Measurements from ENCODE around the gene SPDYE3.
"Not testable (repeated sequence)": the region's sequence is repeated elsewhere in the genome, so short reads cannot be mapped to it uniquely, and the experiment has no call there.

Gene SPDYE3

GRCh38 chr7:100292162-100292561 lies 15.3 kb upstream of the SPDYE3 start:
- DNase-seq = not testable (repeated sequence)

GRCh38 chr7:100295269-100295668 lies 12.2 kb upstream of the SPDYE3 start:
- DNase-seq = peak in 1 of 2 experiments; percentile 20

- DNase-seq = not testable (repeated sequence)
Measured at GRCh38 chr7:100297852-100298631, 9.5 kb upstream of the SPDYE3 start.

- not testable (repeated sequence) for DNase-seq
Measured at GRCh38 chr7:100298632-100298895, 8.9 kb upstream of the SPDYE3 start.

GRCh38 chr7:100304526-100304925 lies 3.0 kb upstream of the SPDYE3 start:
- not testable (repeated sequence) for DNase-seq

GRCh38 chr7:100318329-100318728 lies 10.8 kb downstream of the SPDYE3 start:
- DNase-seq = not testable (repeated sequence)

- DNase-seq = not testable (repeated sequence)
Measured at GRCh38 chr7:100321648-100322047, 14.1 kb downstream of the SPDYE3 start.

GRCh38 chr7:100324194-100324593 lies 16.7 kb downstream of the SPDYE3 start:
- not testable (repeated sequence) for DNase-seq

GRCh38 chr7:100325671-100326070 lies 18.2 kb downstream of the SPDYE3 start:
- DNase-seq = not testable (repeated sequence)

GRCh38 chr7:100326914-100327313 lies 19.4 kb downstream of the SPDYE3 start:
- not testable (repeated sequence) for DNase-seq

- DNase-seq = peak; percentile 87 to 91
Measured at GRCh38 chr7:100335566-100336466, 28.3 kb downstream of the SPDYE3 start.

GRCh38 chr7:100338083-100338696 lies 30.7 kb downstream of the SPDYE3 start:
- not testable (repeated sequence) for DNase-seq

- not testable (repeated sequence) for DNase-seq
Measured at GRCh38 chr7:100341286-100341685, 33.8 kb downstream of the SPDYE3 start.

- DNase-seq = no peak
Measured at GRCh38 chr7:100342765-100343164, 35.3 kb downstream of the SPDYE3 start.

GRCh38 chr7:100344124-100344559 lies 36.6 kb downstream of the SPDYE3 start:
- not testable (repeated sequence) for DNase-seq

GRCh38 chr7:100344560-100345287 lies 37.2 kb downstream of the SPDYE3 start:
- DNase-seq = peak; percentile 69 to 77

GRCh38 chr7:100345288-100345672 lies 37.8 kb downstream of the SPDYE3 start:
- DNase-seq = peak; percentile 58 to 67

- DNase-seq = no peak
Measured at GRCh38 chr7:100346921-100347320, 39.4 kb downstream of the SPDYE3 start.

- no peak for DNase-seq
Measured at GRCh38 chr7:100348805-100349204, 41.3 kb downstream of the SPDYE3 start.

GRCh38 chr7:100349757-100350156 lies 42.3 kb downstream of the SPDYE3 start:
- no peak for DNase-seq

GRCh38 chr7:100351657-100352058 lies 44.2 kb downstream of the SPDYE3 start:
- DNase-seq = no peak

- not testable (repeated sequence) for DNase-seq
Measured at GRCh38 chr7:100352230-100352781, 44.8 kb downstream of the SPDYE3 start.
